ENCODE measurements around the gene TBC1D9. TPM values are rescaled to one million over a fixed set of nuclear protein-coding genes. Genes with fewer than 3 reads are reported as not detected.

Gene TBC1D9
- total RNA-seq, 2 donors from 2014 or later, result 22.3 to 29.0 TPM

GRCh38 chr4:140704392-140704960, 51.7 kb downstream of the TBC1D9 start:
- Mint-ChIP-seq H3K4me1 (peaks cover 43% of the 10 kb centered on the region), H3K4me3 (peak overlapping the region; percentile 6), H3K27me3 (ENCODE audit: insufficient read depth) (no peaks in the 10 kb centered on the region), H3K9me3 (peaks cover 8% of the 10 kb centered on the region), H3K27ac (peak overlapping the region; percentile 86), H3K36me3 (ENCODE audit: low read depth) (peaks cover 22% of the 10 kb centered on the region)
- H3K27me3 ChIP-seq (ENCODE audit: control insufficient read depth, insufficient read depth, low read length, poor library complexity, severe bottlenecking), result no peaks in the 10 kb centered on the region
- H3K9me3 ChIP-seq (ENCODE audit: control insufficient read depth, low read length), result peaks cover 6% of the 10 kb centered on the region
- peaks cover 19% of the 10 kb centered on the region for H3K36me3 ChIP-seq (ENCODE audit: control insufficient read depth, insufficient read depth, low read length)
- no peak overlapping the region for H3K9ac ChIP-seq (ENCODE audit: extremely low read depth, low read length, poor library complexity, severe bottlenecking)
- DNase-seq, result no peak
- H3K27ac ChIP-seq (ENCODE audit: low read depth, low read length), result no peak overlapping the region
- TF ChIP-seq CTCF (conservative IDR thresholded peaks at IDR 0.05), result no peak
- peak overlapping the region; percentile 39 for H3K4me3 ChIP-seq (ENCODE audit: low read length)
- peaks cover 34% of the 10 kb centered on the region for H3K4me1 ChIP-seq (ENCODE audit: control insufficient read depth, insufficient read depth, low read length)
- 78 to 100% methylated on average over 1 to 3 of the region's 4 CpGs for WGBS, 2 experiments (ENCODE audit: insufficient coverage in 1 of 2, insufficient read length in 1 of 2)

- WGBS, 2 experiments (ENCODE audit: insufficient coverage in 1 of 2, insufficient read length in 1 of 2), result 91 to 100% methylated on average over 1 of the region's 2 CpGs
- no peak overlapping the region for H3K4me3 Mint-ChIP-seq
- no peak overlapping the region for H3K9ac ChIP-seq (ENCODE audit: extremely low read depth, low read length, poor library complexity, severe bottlenecking)
- no peak for DNase-seq
- no peak overlapping the region for H3K4me3 ChIP-seq (ENCODE audit: low read length)
- H3K27ac Mint-ChIP-seq, result no peak overlapping the region
- peaks cover 18% of the 10 kb centered on the region for H3K36me3 Mint-ChIP-seq (ENCODE audit: low read depth)
- no peak for TF ChIP-seq CTCF (conservative IDR thresholded peaks at IDR 0.05)
- no peaks in the 10 kb centered on the region for H3K27me3 Mint-ChIP-seq (ENCODE audit: insufficient read depth)
- H3K9me3 Mint-ChIP-seq, result no peaks in the 10 kb centered on the region
- peaks cover 43% of the 10 kb centered on the region for H3K4me1 Mint-ChIP-seq
- no peak overlapping the region for H3K27ac ChIP-seq (ENCODE audit: low read depth, low read length)
- no peaks in the 10 kb centered on the region for H3K27me3 ChIP-seq (ENCODE audit: control insufficient read depth, insufficient read depth, low read length, poor library complexity, severe bottlenecking)
- no peaks in the 10 kb centered on the region for H3K9me3 ChIP-seq (ENCODE audit: control insufficient read depth, low read length)
- peaks cover 34% of the 10 kb centered on the region for H3K4me1 ChIP-seq (ENCODE audit: control insufficient read depth, insufficient read depth, low read length)
- peaks cover 24% of the 10 kb centered on the region for H3K36me3 ChIP-seq (ENCODE audit: control insufficient read depth, insufficient read depth, low read length)
These were observed 52.7 kb downstream of the TBC1D9 start for GRCh38 chr4:140703463-140703862.

GRCh38 chr4:140702096-140702757, 54.0 kb downstream of the TBC1D9 start:
- H3K4me1 Mint-ChIP-seq, result peaks cover 46% of the 10 kb centered on the region
- 96 to 100% methylated on average over 4 to 6 of the region's 6 CpGs for WGBS, 2 experiments (ENCODE audit: insufficient coverage in 1 of 2, insufficient read length in 1 of 2)

More at GRCh38 chr4:140702096-140702757, 54.0 kb downstream of the TBC1D9 start:
- H3K27ac ChIP-seq (ENCODE audit: low read depth, low read length), result no peak overlapping the region
- no peak for DNase-seq
- Mint-ChIP-seq H3K27ac (no peak overlapping the region), H3K9me3 (no peaks in the 10 kb centered on the region), H3K27me3 (ENCODE audit: insufficient read depth) (no peaks in the 10 kb centered on the region), H3K36me3 (ENCODE audit: low read depth) (peaks cover 18% of the 10 kb centered on the region), H3K4me3 (no peak overlapping the region)
- H3K9me3 ChIP-seq (ENCODE audit: control insufficient read depth, low read length), result no peaks in the 10 kb centered on the region
- TF ChIP-seq CTCF (conservative IDR thresholded peaks at IDR 0.05), result no peak
- peaks cover 39% of the 10 kb centered on the region for H3K4me1 ChIP-seq (ENCODE audit: control insufficient read depth, insufficient read depth, low read length)
- no peak overlapping the region for H3K9ac ChIP-seq (ENCODE audit: extremely low read depth, low read length, poor library complexity, severe bottlenecking)
- H3K27me3 ChIP-seq (ENCODE audit: control insufficient read depth, insufficient read depth, low read length, poor library complexity, severe bottlenecking), result no peaks in the 10 kb centered on the region
- no peak overlapping the region for H3K4me3 ChIP-seq (ENCODE audit: low read length)
- peaks cover 26% of the 10 kb centered on the region for H3K36me3 ChIP-seq (ENCODE audit: control insufficient read depth, insufficient read depth, low read length)

Measured in endodermal cell (in vitro differentiated cells).